Prostate gland (tissue), 2 donors: ENCODE results near the gene EFCAB8.

ENCODE experiments used
- CTCF ChIP-seq, 4 experiments: fragments of 200-600 bp in 2 of 4; fragments of 450-650 bp in 2 of 4; sonication (generic) in 2 of 4; IDR thresholded peaks; 1 replicate in 3 of 4; 2 replicates in 1 of 4; pipeline ENCODE4 v1.5.1; 2016 to 2019; ENCODE audit warnings: antibody characterized with exemption in 4 of 4, mild to moderate bottlenecking in 2 of 4, moderate library complexity in 2 of 4
- POLR2A ChIP-seq: fragments of 450-650 bp; IDR thresholded peaks from one replicate; pipeline ENCODE4 v1.6.1; 2016; ENCODE audit warnings: antibody characterized with exemption, mild to moderate bottlenecking

GRCh38 chr20:32847964-32848363 is 10.8 kb upstream of the EFCAB8 start:
- TF ChIP-seq CTCF (IDR thresholded peaks at IDR 0.05) (no peak), POLR2A (no peak)
